Muscle of back (tissue), 11 donors: Measurements from ENCODE around the gene TCFL5. TPM values are rescaled to one million over a fixed set of nuclear protein-coding genes. Genes with fewer than 3 reads are reported as not detected.

Experiments
- DNase-seq, 3 donors: peaks; one replicate each; pipeline versions ENCODE4 v3.0.0 to v3.0.0-alpha.2; 2013
- polyA plus RNA-seq, 10 donors: library from polyadenylated mRNA; unstranded; fragments of 120-200 nt; gene quantifications; one replicate each; pipeline ENCODE4 v1.2.1, GENCODE V29; 2013; ENCODE audit not compliant: insufficient read length in 10 of 10

Gene TCFL5
- polyA plus RNA-seq, 10 donors, result 7.0 to 14.2 (median 9.8) TPM

- peak in 1 of 3 donors; percentile 11 for DNase-seq
Measured at GRCh38 chr20:62823688-62824475, 37.7 kb downstream of the TCFL5 start.

- DNase-seq, result peak in 1 of 3 donors; percentile 42
Measured at GRCh38 chr20:62822788-62823651, 38.6 kb downstream of the TCFL5 start.

- DNase-seq, result peak in 1 of 3 donors; percentile 11
Measured at GRCh38 chr20:62822239-62822787, 39.3 kb downstream of the TCFL5 start.

GRCh38 chr20:62821726-62822210, 39.9 kb downstream of the TCFL5 start:
- no peak for DNase-seq

- DNase-seq, result peak in 1 of 3 donors; percentile 21
Measured at GRCh38 chr20:62820962-62821725, 40.5 kb downstream of the TCFL5 start.

GRCh38 chr20:62820208-62820961, 41.2 kb downstream of the TCFL5 start:
- peak in 1 of 3 donors; percentile 32 for DNase-seq

- peak in 1 of 3 donors; percentile 79 for DNase-seq
Measured at GRCh38 chr20:62819494-62820174, 42.0 kb downstream of the TCFL5 start.

GRCh38 chr20:62818592-62819493, 42.8 kb downstream of the TCFL5 start:
- peak in 2 of 3 donors; percentile 75 to 90 for DNase-seq

GRCh38 chr20:62817975-62818591, 43.5 kb downstream of the TCFL5 start:
- DNase-seq, result peak in 1 of 3 donors; percentile 21

- peak in 1 of 3 donors; percentile 56 for DNase-seq
Measured at GRCh38 chr20:62816884-62817873, 44.4 kb downstream of the TCFL5 start, which contains the start of gene COL9A3. COL9A3 (plus strand) TSS chr20:62817050; CDS start chr20:62817065, 15 bp downstream.

- peak in 1 of 3 donors; percentile 66 for DNase-seq
Measured at GRCh38 chr20:62816031-62816883, 45.4 kb downstream of the TCFL5 start.

- DNase-seq, result peak in 1 of 3 donors; percentile 62
Measured at GRCh38 chr20:62815066-62815991, 46.3 kb downstream of the TCFL5 start.

- no peak for DNase-seq
Measured at GRCh38 chr20:62814709-62815065, 46.9 kb downstream of the TCFL5 start.

- no peak for DNase-seq
Measured at GRCh38 chr20:62814060-62814708, 47.4 kb downstream of the TCFL5 start.
